PC-9 (cell line): Measurements from ENCODE around the gene DVL1. TPM values are rescaled to one million over a fixed set of nuclear protein-coding genes. Genes with fewer than 3 reads are reported as not detected.
A peak's percentile ranks its signal among the peaks of the same experiment; 100 is the strongest.

Source experiments
- BruUV-seq: library from RNA; stranded (reverse); fragments of 400-500 nt; replicated peaks from 2 replicates; lab custom pipeline; 2021; lab: Mats Ljungman, UMichigan
- CTCF ChIA-PET: fragments of 300-600 bp; sonication (Branson Sonifier 250); formaldehyde crosslinking; loops from one replicate; lab custom pipeline; 2022; ENCODE audit warnings: antibody characterized with exemption; lab: Charles Lee
- POLR2A ChIA-PET: fragments of 300-600 bp; sonication (Branson Sonifier 250); formaldehyde crosslinking; loops from one replicate; lab custom pipeline; 2022; ENCODE audit warnings: antibody characterized with exemption; ENCODE audit not compliant: unreplicated experiment; lab: Charles Lee
- DNase-seq, 2 experiments: peaks; one replicate each; pipeline versions ENCODE4 v3.0.0 to v3.0.0-alpha.2; 2015 to 2022; ENCODE audit warnings: mixed read lengths in 1 of 2
- H2AFZ ChIP-seq: fragments of 200-600 bp; sonication (generic); 2 replicates; pipeline ENCODE4 v1.8.1; 2017; ENCODE audit warnings: antibody characterized with exemption
- H3F3A ChIP-seq: fragments of 200-600 bp; sonication (generic); 2 replicates; pipeline ENCODE4 v1.8.1; 2017; ENCODE audit warnings: antibody characterized with exemption, mild to moderate bottlenecking, low read depth; ENCODE audit not compliant: insufficient read depth
- H3K27ac ChIP-seq: fragments of 200-600 bp; sonication (generic); 2 replicates; pipeline ENCODE4 v1.6.1; 2016; ENCODE audit warnings: mixed run types
- H3K27me3 ChIP-seq: fragments of 200-600 bp; sonication (generic); 2 replicates; pipeline ENCODE4 v1.6.1; 2016; ENCODE audit warnings: low read depth, mixed run types; ENCODE audit not compliant: insufficient read depth
- H3K36me3 ChIP-seq: fragments of 200-600 bp; sonication (generic); 2 replicates; pipeline ENCODE4 v1.6.1; 2016; ENCODE audit warnings: low read depth, mixed run types
- H3K4me1 ChIP-seq: fragments of 200-600 bp; sonication (generic); replicated peaks from 2 replicates; pipeline ENCODE4 v1.6.1; 2016; ENCODE audit warnings: mixed run types; ENCODE audit not compliant: insufficient read depth
- H3K4me2 ChIP-seq: fragments of 200-600 bp; sonication (generic); 2 replicates; pipeline ENCODE4 v1.6.1; 2017; ENCODE audit warnings: mixed run types
- H3K4me3 ChIP-seq: fragments of 200-600 bp; sonication (generic); 2 replicates; pipeline ENCODE4 v1.6.1; 2016; ENCODE audit warnings: mixed run types
- H3K79me2 ChIP-seq: fragments of 200-600 bp; sonication (generic); 2 replicates; pipeline ENCODE4 v1.6.1; 2017; ENCODE audit warnings: low read depth, mixed run types
- H3K9me2 ChIP-seq: fragments of 200-600 bp; sonication (generic); 2 replicates; pipeline ENCODE4 v1.8.1; 2017; ENCODE audit warnings: mild to moderate bottlenecking; ENCODE audit not compliant: insufficient read depth
- H3K9me3 ChIP-seq: fragments of 200-600 bp; sonication (generic); 2 replicates; pipeline ENCODE4 v1.8.1; 2016; ENCODE audit warnings: low read depth; ENCODE audit not compliant: insufficient read depth
- H4K20me1 ChIP-seq: fragments of 200-600 bp; sonication (generic); 2 replicates; pipeline ENCODE4 v1.8.1; 2017; ENCODE audit not compliant: insufficient read depth
- CTCF ChIP-seq: fragments of 200-600 bp; sonication (generic); conservative IDR thresholded peaks from 2 replicates; pipeline ENCODE4 v1.6.1; 2017; ENCODE audit warnings: mixed run types, antibody characterized with exemption, mild to moderate bottlenecking, moderate library complexity
- EZH2 ChIP-seq: fragments of 200-600 bp; sonication (generic); IDR thresholded peaks from 2 replicates; pipeline ENCODE4 v1.8.0; 2017; ENCODE audit warnings: antibody characterized with exemption, low read depth
- intact Hi-C: fragments of 100-400 bp; cut with micrococcal nuclease; formaldehyde crosslinking; loops from one replicate; pipeline ENCODE4 v1.10.0; 2022; ENCODE audit not compliant: unreplicated experiment
- total RNA-seq: library from RNA; stranded (reverse); gene quantifications from 2 replicates; pipeline ENCODE4 v1.2.3, GENCODE V29; 2021

The DVL1 gene
- total RNA-seq, 1 experiment from 2014 or later: 95.8 TPM

- BruUV-seq: no TSS peak
- Histone ChIP-seq H3K4me3 (no peak overlapping the region), H4K20me1 (no peaks in the 10 kb centered on the region), H3K9me3 (no peaks in the 10 kb centered on the region), H3K9me2 (no peaks in the 10 kb centered on the region), H3K36me3 (no peaks in the 10 kb centered on the region), H3K4me1 (peaks cover 4% of the 10 kb centered on the region), H2AFZ (no peak overlapping the region), H3K27me3 (no peaks in the 10 kb centered on the region), H3K27ac (no peak overlapping the region), H3F3A (peaks cover 32% of the 10 kb centered on the region; the same call in 1 of the 2 replicates), H3K4me2 (no peak overlapping the region), H3K79me2 (peaks cover 9% of the 10 kb centered on the region; the same call in 1 of the 2 replicates)
- intact Hi-C loops: no loop called here
- POLR2A ChIA-PET: no interaction called here
- TF ChIP-seq CTCF: no peak
- TF ChIP-seq EZH2: no peak
- CTCF ChIA-PET: no interaction called here
- no peak for DNase-seq
These were observed 4.4 kb upstream of the DVL1 start for GRCh38 chr1:1353389-1354151.

GRCh38 chr1:1352786-1353388, 3.7 kb upstream of the DVL1 start:
- intact Hi-C loops: no loop called here
- ChIA-PET CTCF (no interaction called here), POLR2A (no interaction called here)
- no peaks in the 10 kb centered on the region for H3K9me3 ChIP-seq
- no TSS peak for BruUV-seq
- H3K36me3 ChIP-seq: no peaks in the 10 kb centered on the region
- no peak for DNase-seq
- no peaks in the 10 kb centered on the region for H3K9me2 ChIP-seq
- H3K79me2 ChIP-seq: peaks cover 16% of the 10 kb centered on the region
- peaks cover 4% of the 10 kb centered on the region for H3K4me1 ChIP-seq
- TF ChIP-seq CTCF: no peak
- TF ChIP-seq EZH2: no peak
- no peak overlapping the region for H2AFZ ChIP-seq
- H3K4me2 ChIP-seq: no peak overlapping the region
- no peak overlapping the region for H3K4me3 ChIP-seq
- no peaks in the 10 kb centered on the region for H4K20me1 ChIP-seq
- no peak overlapping the region for H3K27ac ChIP-seq
- no peaks in the 10 kb centered on the region for H3K27me3 ChIP-seq
- peaks cover 37% of the 10 kb centered on the region for H3F3A ChIP-seq

GRCh38 chr1:1351511-1352427, 2.6 kb upstream of the DVL1 start:
- Histone ChIP-seq H4K20me1 (no peaks in the 10 kb centered on the region), H2AFZ (no peak overlapping the region)
- BruUV-seq: TSS peak; percentile 60

More at GRCh38 chr1:1351511-1352427, 2.6 kb upstream of the DVL1 start:
- peaks cover 41% of the 10 kb centered on the region for H3F3A ChIP-seq
- ChIA-PET CTCF (interaction anchor here (0.7 kb wide), 1 partner anchor 25 kb away, joined by 5 read pairs; no protein-coding TSS in a partner anchor), POLR2A (interaction anchor here (0.5 kb wide), 1 partner anchor 82 kb away, joined by 7 read pairs; no protein-coding TSS in a partner anchor)
- no peak overlapping the region for H3K27ac ChIP-seq
- H3K4me1 ChIP-seq: peaks cover 11% of the 10 kb centered on the region
- H3K27me3 ChIP-seq: no peaks in the 10 kb centered on the region
- peaks cover 27% of the 10 kb centered on the region for H3K79me2 ChIP-seq
- no peaks in the 10 kb centered on the region for H3K9me2 ChIP-seq
- intact Hi-C loops: no loop called here
- DNase-seq: no peak
- no peaks in the 10 kb centered on the region for H3K9me3 ChIP-seq
- no peak for TF ChIP-seq CTCF
- TF ChIP-seq EZH2: no peak
- H3K4me3 ChIP-seq: no peak overlapping the region
- peak overlapping the region; percentile 46 for H3K4me2 ChIP-seq
- no peaks in the 10 kb centered on the region for H3K36me3 ChIP-seq
